ENCODE results near the gene CCNDBP1. TPM values are rescaled to one million over a fixed set of nuclear protein-coding genes. Genes with fewer than 3 reads are reported as not detected.
"Not testable (repeated sequence)": the region's sequence is repeated elsewhere in the genome, so short reads cannot be mapped to it uniquely, and the experiment has no call there.

CCNDBP1 gene
- total RNA-seq, 1 donor from 2014 or later: 43.1 TPM

DNA sequence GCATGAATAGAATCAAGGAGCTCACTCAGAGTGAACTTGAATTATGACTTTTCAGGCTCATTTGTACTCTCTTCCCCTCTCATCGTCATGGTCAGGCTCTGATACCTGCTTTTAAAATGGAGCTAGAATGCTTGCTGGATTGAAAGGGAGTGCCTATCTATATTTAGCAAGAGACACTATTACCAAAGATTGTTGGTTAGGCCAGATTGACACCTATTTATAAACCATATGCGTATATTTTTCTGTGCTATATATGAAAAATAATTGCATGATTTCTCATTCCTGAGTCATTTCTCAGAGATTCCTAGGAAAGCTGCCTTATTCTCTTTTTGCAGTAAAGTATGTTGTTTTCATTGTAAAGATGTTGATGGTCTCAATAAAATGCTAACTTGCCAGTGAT lies 9.6 kb downstream of the CCNDBP1 start:
- peaks cover 9% of the 10 kb centered on the region for H3K36me3 ChIP-seq
- DNase-seq (ENCODE audit: low spot score): no peak
- H3K9me3 ChIP-seq (ENCODE audit: low read depth): no peaks in the 10 kb centered on the region
- H3K27ac ChIP-seq: no peak overlapping the region
- Mint-ChIP-seq H3K27ac (no peak overlapping the region), H3K4me3 (no peak overlapping the region), H3K27me3 (ENCODE audit: insufficient read depth, low read depth) (no peaks in the 10 kb centered on the region), H3K36me3 (peaks cover 18% of the 10 kb centered on the region), H3K4me1 (no peaks in the 10 kb centered on the region), H3K9me3 (no peaks in the 10 kb centered on the region)
- no peak overlapping the region for H2AFZ ChIP-seq (replicated peaks)
- no peaks in the 10 kb centered on the region for H4K20me1 ChIP-seq (ENCODE audit: low read depth)
- no peak overlapping the region for H3K4me3 ChIP-seq
- H3K4me2 ChIP-seq: no peak overlapping the region
- no peaks in the 10 kb centered on the region for H3K4me1 ChIP-seq
- no peaks in the 10 kb centered on the region for H3F3A ChIP-seq (ENCODE audit: low read depth)
- H3K79me2 ChIP-seq (ENCODE audit: low read depth): no peaks in the 10 kb centered on the region
- H3K27me3 ChIP-seq: no peaks in the 10 kb centered on the region
- H3K9ac ChIP-seq: no peak overlapping the region
- TF ChIP-seq, protein P1, sequence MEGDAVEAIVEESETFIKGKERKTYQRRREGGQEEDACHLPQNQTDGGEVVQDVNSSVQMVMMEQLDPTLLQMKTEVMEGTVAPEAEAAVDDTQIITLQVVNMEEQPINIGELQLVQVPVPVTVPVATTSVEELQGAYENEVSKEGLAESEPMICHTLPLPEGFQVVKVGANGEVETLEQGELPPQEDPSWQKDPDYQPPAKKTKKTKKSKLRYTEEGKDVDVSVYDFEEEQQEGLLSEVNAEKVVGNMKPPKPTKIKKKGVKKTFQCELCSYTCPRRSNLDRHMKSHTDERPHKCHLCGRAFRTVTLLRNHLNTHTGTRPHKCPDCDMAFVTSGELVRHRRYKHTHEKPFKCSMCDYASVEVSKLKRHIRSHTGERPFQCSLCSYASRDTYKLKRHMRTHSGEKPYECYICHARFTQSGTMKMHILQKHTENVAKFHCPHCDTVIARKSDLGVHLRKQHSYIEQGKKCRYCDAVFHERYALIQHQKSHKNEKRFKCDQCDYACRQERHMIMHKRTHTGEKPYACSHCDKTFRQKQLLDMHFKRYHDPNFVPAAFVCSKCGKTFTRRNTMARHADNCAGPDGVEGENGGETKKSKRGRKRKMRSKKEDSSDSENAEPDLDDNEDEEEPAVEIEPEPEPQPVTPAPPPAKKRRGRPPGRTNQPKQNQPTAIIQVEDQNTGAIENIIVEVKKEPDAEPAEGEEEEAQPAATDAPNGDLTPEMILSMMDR (IDR thresholded peaks at IDR 0.05): no peak
- TF ChIP-seq EZH2 (IDR thresholded peaks at IDR 0.05): no peak
- no peak for TF ChIP-seq EZH2phosphoT487 (IDR thresholded peaks at IDR 0.05)

DNA sequence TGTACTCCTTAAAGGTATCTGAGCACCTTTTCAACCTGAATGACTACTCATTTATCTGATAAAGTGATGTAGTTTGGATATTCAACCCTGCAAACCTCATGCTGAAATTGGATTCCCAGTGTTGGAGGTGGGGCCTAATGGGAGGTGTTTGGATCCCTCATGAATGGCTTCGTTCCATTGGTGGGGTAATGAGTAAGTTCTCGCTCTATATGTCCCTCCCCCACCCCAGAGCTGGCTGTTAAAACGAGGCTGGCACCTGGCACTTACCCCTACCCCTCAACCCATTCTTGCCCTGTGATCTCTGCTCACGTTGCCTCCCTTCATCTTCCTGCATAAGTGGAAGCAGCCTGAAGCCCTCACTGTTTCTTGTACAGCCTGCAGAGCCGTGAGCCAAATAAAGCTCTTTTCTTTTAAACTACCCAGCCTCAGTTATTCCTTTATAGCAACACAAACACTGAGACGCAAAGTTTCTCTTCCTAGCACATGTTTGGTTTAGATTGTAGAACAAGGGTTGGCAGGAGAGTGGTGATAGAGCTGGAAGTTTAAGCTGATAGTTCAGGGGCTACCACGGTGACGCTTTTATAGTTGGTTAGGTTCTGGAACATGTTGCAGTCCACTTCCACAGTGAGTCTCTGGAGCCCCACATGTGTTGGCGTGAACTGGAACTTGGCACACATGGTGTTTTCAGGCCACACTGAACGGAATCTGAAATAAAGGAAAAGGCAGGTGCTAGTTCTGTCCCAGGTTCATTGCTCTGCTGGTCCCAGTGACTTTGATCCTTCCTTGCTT lies 11.8 kb downstream of the CCNDBP1 start:
- Histone ChIP-seq H3K4me1 (no peaks in the 10 kb centered on the region), H3K79me2 (ENCODE audit: low read depth) (no peaks in the 10 kb centered on the region), H3K36me3 (peaks cover 7% of the 10 kb centered on the region), H3K4me3 (no peak overlapping the region), H3K27me3 (no peaks in the 10 kb centered on the region), H2AFZ (replicated peaks) (no peak overlapping the region), H3K27ac (no peak overlapping the region), H3F3A (ENCODE audit: low read depth) (no peaks in the 10 kb centered on the region), H3K9ac (no peak overlapping the region), H4K20me1 (ENCODE audit: low read depth) (no peaks in the 10 kb centered on the region), H3K4me2 (no peak overlapping the region), H3K9me3 (ENCODE audit: low read depth) (no peaks in the 10 kb centered on the region)
- DNase-seq (ENCODE audit: low spot score): no peak
- TF ChIP-seq EZH2 (IDR thresholded peaks at IDR 0.05) (no peak), EZH2phosphoT487 (IDR thresholded peaks at IDR 0.05) (no peak)
- TF ChIP-seq, protein P1 (IDR thresholded peaks at IDR 0.05): no peak
- Mint-ChIP-seq H3K4me3 (no peak overlapping the region), H3K9me3 (no peaks in the 10 kb centered on the region), H3K36me3 (peaks cover 16% of the 10 kb centered on the region), H3K27me3 (ENCODE audit: insufficient read depth, low read depth) (no peaks in the 10 kb centered on the region), H3K4me1 (no peaks in the 10 kb centered on the region), H3K27ac (no peak overlapping the region)

DNA sequence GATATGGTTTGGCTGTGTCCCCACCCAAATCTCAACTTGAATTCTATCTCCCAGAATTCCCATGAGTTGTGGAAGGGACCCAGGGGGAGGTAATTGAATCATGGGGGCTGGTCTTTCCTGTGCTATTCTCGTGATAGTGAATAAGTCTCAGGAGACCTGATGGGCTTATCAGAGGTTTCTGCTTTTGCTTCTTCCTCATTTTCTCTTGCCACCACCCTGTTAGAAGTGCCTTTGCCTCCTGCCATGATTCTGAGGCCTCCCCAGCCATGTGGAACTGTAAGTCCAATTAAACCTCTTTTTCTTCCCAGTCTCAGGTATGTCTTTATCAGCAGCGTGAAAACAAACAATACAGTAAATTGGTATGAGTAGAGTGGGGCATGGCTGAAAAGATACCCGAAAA lies 12.6 kb downstream of the CCNDBP1 start:
- not testable (repeated sequence) for DNase-seq (ENCODE audit: low spot score); H3K4me3 Mint-ChIP-seq; H3K9me3 ChIP-seq (ENCODE audit: low read depth); H3K27ac Mint-ChIP-seq; H3K4me1 ChIP-seq; H3K4me2 ChIP-seq; H3K4me3 ChIP-seq; H2AFZ ChIP-seq (replicated peaks); H4K20me1 ChIP-seq (ENCODE audit: low read depth); H3K27ac ChIP-seq; H3K9me3 Mint-ChIP-seq; H3F3A ChIP-seq (ENCODE audit: low read depth); H3K27me3 Mint-ChIP-seq (ENCODE audit: insufficient read depth, low read depth); H3K79me2 ChIP-seq (ENCODE audit: low read depth); H3K36me3 ChIP-seq; H3K4me1 Mint-ChIP-seq; H3K27me3 ChIP-seq; H3K9ac ChIP-seq
- H3K36me3 Mint-ChIP-seq: peaks cover 16% of the 10 kb centered on the region

DNA sequence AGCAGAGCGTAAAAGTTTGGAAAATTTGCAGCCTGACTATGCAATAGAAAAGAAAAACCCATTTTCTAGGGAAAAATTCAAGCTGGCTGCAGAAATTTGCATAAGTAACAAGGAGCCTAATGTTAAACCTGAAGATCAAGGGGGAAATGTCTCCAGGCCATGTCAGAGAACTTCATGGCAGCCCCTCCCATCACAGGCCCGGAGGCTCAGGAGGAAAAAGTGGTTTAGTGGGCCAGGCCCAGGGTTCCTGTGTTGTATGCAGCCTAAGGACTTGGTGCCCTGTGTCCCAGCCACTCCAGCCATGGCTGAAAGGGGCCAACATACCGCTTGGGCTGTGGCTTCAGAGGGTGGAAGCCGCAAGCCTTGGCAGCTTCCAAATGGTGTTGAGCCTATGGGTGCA lies 13.4 kb downstream of the CCNDBP1 start:
- H3K4me2 ChIP-seq; H3K4me3 ChIP-seq; H3K36me3 ChIP-seq; H3K27ac ChIP-seq; H3F3A ChIP-seq (ENCODE audit: low read depth); H3K4me3 Mint-ChIP-seq; H3K9me3 ChIP-seq (ENCODE audit: low read depth); H3K27ac Mint-ChIP-seq; DNase-seq (ENCODE audit: low spot score); H4K20me1 ChIP-seq (ENCODE audit: low read depth); H2AFZ ChIP-seq (replicated peaks); H3K79me2 ChIP-seq (ENCODE audit: low read depth); H3K27me3 ChIP-seq; H3K9me3 Mint-ChIP-seq; H3K9ac ChIP-seq; H3K4me1 Mint-ChIP-seq; H3K4me1 ChIP-seq; H3K27me3 Mint-ChIP-seq (ENCODE audit: insufficient read depth, low read depth): not testable (repeated sequence)
- peaks cover 16% of the 10 kb centered on the region for H3K36me3 Mint-ChIP-seq
